SKM-1 (cell line): Measurements from ENCODE around the gene CNNM3.
A peak's percentile ranks its signal among the peaks of the same experiment; 100 is the strongest.

Source experiments
- DNase-seq: peaks from one replicate; lab custom pipeline; 2025; ENCODE audit not compliant: unreplicated experiment; lab: John Stamatoyannopoulos, UW

Gene CNNM3

DNA sequence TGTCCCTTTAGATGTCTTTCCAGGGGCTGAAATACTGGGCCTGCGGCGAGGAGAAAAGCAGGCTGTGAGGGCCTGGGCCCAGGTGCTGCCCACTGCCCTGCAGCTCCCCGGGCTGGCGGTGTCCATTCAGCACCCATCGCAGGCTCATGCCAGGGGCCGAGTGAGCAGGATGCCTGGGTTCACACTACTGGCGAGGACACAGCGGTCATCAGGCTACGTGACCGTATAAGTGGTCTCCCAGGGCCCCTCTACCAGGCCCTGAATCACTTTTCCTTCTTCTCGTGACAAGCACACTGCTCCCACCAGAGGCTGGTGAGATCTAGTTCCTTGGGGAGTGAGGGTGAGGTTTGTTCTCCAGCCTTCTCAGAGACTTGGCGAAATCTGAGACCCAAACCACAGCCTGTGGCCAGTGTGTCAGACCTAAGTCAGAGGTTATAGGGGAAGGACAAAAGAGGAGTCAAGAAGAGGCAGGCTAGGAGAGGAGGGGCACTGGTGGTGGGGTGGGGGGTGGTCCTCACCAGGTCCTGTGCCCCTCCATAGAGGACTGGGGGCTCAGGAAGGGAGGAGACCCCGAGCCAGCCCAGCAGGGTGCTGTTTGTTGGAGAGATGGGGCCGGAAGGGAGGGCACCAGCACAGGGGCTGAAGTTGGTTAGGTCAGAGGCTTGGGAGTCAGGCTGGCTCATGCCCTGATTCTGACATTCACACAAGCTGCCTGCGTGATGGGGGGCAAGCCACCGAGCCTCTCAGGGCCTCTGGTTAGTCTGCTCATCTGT is 60.4 kb downstream of the CNNM3 start:
- peak; percentile 38 for DNase-seq

DNA sequence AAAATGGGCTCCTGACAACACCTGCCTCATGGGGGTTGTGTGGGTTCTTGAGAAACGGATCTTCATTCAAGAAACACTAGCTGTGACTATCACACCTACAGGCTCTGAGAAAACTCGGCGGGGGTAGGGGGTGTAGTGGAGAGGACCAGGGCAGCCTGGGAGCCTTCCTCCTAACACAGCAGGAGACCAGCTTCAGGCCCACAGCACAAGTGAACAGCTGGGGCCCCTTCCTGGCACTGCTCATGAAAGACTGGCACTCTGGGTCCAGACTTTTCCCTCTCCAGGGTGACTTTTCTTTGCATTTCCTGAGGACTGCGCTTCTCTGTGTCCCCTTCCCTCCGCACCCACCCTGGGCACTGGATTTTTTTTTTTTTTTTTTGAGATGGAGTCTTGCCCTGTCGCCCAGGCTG is 61.0 kb downstream of the CNNM3 start:
- DNase-seq: no peak

GRCh38 chr2:96877631-96878092 is 61.6 kb downstream of the CNNM3 start:
- DNase-seq: no peak

- DNase-seq: no peak
These were observed 62.1 kb downstream of the CNNM3 start for GRCh38 chr2:96878171-96878570.

- no peak for DNase-seq
These were observed 62.9 kb downstream of the CNNM3 start for GRCh38 chr2:96878796-96879544.

DNA sequence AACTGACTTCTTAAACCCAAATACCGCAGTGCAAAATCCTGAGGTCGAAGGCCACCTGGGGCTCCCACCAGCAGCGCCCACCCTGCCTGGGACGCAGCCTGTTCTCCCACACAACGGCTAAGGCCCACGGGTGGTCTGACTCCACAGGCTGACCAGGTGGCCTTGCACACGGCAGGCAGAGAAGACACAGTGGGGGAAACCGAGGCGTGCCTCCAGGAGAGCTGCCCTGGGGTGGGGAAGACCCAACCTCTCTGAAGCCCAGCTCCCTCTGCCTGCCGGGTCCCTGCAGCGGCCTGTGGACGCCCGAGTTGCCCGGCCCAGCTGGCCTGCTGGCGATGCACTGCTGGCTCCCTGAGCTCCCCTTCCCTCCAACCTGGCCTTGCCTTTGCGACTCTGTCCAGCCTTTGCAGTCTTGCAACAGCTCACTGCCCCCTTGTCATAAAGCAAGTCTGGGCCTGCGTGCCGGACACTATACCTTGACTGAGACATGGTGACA is 63.5 kb downstream of the CNNM3 start:
- DNase-seq: no peak

GRCh38 chr2:96880891-96881273 is 64.8 kb downstream of the CNNM3 start:
- DNase-seq: no peak

GRCh38 chr2:96881349-96882195 is 65.5 kb downstream of the CNNM3 start:
- no peak for DNase-seq

- DNase-seq: no peak
These were observed 66.2 kb downstream of the CNNM3 start for GRCh38 chr2:96882230-96882629.

- no peak for DNase-seq
These were observed 66.8 kb downstream of the CNNM3 start for GRCh38 chr2:96882906-96883305.

- no peak for DNase-seq
These were observed 67.2 kb downstream of the CNNM3 start for GRCh38 chr2:96883306-96883705.
